ENCODE measurements around the gene COL16A1.
A peak's percentile ranks its signal among the peaks of the same experiment; 100 is the strongest.
"Not testable (repeated sequence)": the region's sequence is repeated elsewhere in the genome, so short reads cannot be mapped to it uniquely, and the experiment has no call there.

The COL16A1 gene

DNA sequence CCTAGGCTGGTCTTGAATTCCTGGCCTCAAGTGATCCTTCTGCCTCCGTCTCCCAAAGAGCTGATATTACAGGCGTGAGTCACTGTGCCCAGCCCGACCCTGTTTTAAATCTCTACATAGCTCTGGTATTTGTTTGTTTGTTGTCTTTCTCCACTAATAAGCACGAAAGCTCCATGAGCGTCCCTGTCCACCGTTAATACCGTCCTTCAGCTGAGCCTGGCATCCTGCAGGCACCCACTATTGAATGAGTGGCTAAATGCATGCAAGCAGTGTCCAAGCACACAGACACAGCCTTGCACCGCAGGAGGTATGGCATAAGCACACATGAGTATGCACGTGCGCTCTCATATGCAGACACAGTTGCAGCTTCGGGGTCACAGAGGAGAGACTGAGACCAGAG, 4.5 kb upstream of the COL16A1 start (continued):
- no peak for TF ChIP-seq GLI2 (tag by site-specific recombination; IDR thresholded peaks at IDR 0.05; ENCODE audit: borderline replicate concordance, low read depth)
- no peak for TF ChIP-seq ZNF324 (tag by site-specific recombination; IDR thresholded peaks at IDR 0.05)
- no peak for TF ChIP-seq BCL11B (tag by site-specific recombination; IDR thresholded peaks at IDR 0.05; ENCODE audit: low read depth)
- peak; percentile 65 for TF ChIP-seq ZIC2 (tag by site-specific recombination; IDR thresholded peaks at IDR 0.05)

DNA sequence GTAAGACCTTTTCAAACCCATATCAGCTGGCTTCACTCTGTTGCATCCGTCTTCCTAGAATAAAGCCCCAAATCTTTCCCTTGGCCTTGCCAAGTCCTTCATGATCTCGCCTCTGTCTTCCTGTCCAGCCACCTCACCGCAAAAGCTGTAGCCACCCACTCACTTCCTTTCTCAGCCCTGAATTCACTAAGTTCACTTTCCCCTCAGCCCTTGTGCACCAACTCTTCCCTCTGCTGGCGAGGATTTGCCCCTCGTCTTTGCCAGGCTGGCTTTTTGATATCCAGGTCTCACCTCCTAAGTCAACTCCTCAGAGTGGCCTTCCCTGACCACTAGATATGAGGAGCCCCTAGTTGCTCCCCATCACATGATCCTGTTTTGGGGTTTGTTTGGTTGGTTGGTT, 3.9 kb upstream of the COL16A1 start:
- H3K4me3 ChIP-seq (ENCODE audit: low read depth, low read length): no peak overlapping the region
- no peak overlapping the region for H3K27ac ChIP-seq (ENCODE audit: extremely low read depth, low read depth, low read length)
- H3K4me1 ChIP-seq (ENCODE audit: control insufficient read depth, insufficient read depth, low read length): no peaks in the 10 kb centered on the region
- TF ChIP-seq PRDM1 (tag by site-specific recombination; IDR thresholded peaks at IDR 0.05) (peak; percentile 83), ZFP41 (tag by site-specific recombination; IDR thresholded peaks at IDR 0.05; ENCODE audit: borderline replicate concordance) (no peak), BCL11A (tag by site-specific recombination; IDR thresholded peaks at IDR 0.05; ENCODE audit: low read depth) (no peak), ZFHX2 (tag by site-specific recombination; conservative IDR thresholded peaks at IDR 0.05) (peak; percentile 73), EGR2 (tag by site-specific recombination; IDR thresholded peaks at IDR 0.05; ENCODE audit: low read depth) (peak; percentile 69; the same call in 1 of the 2 replicates)
- TF ChIP-seq, protein P1, sequence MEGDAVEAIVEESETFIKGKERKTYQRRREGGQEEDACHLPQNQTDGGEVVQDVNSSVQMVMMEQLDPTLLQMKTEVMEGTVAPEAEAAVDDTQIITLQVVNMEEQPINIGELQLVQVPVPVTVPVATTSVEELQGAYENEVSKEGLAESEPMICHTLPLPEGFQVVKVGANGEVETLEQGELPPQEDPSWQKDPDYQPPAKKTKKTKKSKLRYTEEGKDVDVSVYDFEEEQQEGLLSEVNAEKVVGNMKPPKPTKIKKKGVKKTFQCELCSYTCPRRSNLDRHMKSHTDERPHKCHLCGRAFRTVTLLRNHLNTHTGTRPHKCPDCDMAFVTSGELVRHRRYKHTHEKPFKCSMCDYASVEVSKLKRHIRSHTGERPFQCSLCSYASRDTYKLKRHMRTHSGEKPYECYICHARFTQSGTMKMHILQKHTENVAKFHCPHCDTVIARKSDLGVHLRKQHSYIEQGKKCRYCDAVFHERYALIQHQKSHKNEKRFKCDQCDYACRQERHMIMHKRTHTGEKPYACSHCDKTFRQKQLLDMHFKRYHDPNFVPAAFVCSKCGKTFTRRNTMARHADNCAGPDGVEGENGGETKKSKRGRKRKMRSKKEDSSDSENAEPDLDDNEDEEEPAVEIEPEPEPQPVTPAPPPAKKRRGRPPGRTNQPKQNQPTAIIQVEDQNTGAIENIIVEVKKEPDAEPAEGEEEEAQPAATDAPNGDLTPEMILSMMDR (tag by site-specific recombination; IDR thresholded peaks at IDR 0.05): peak; percentile 62
- no peaks in the 10 kb centered on the region for H3K9me3 ChIP-seq (ENCODE audit: control insufficient read depth, insufficient read depth, low read depth, low read length)
- ChIA-PET CTCF (interaction anchor here (0.6 to 3.2 kb wide), 7 partner anchors 9 to 425 kb away, joined by 3 to 19 read pairs (median 4); no protein-coding TSS in a partner anchor), POLR2A (interaction anchor here (1.2 kb wide), 1 partner anchor 13 kb away, joined by 3 read pairs; no protein-coding TSS in a partner anchor)
- H3K36me3 ChIP-seq (ENCODE audit: control insufficient read depth in 2 of 2, insufficient read depth in 1 of 2, low read length in 2 of 2): no peaks in the 10 kb centered on the region

DNA sequence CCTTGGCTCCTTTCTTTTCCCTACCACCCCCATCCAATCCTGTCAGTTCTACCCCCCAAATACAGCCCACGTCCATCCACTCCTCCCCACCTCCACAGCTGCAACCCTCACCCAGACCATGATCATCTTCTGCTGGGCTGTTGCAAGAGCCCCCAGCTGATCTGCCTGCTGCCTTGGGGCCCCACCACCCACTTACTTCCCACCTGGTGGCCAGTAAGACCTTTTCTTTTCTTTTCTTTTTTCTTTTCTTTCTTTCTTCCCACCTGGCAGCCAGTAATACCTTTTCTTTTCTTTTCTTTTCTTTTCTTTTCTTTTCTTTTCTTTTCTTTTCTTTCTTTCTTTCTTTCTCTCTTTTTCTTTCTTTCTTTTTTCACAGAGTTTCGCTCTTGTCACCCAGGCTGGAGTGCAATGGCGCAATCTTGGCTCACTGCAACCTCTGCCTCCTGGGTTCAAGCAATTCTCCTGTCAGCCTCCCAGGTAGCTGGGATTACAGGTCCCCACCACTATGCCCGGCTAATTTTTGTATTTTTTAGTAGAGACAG, 3.3 kb upstream of the COL16A1 start:
- H3K36me3 ChIP-seq (ENCODE audit: control insufficient read depth in 2 of 2, insufficient read depth in 1 of 2, low read length in 2 of 2); H3K9me3 ChIP-seq (ENCODE audit: control insufficient read depth, insufficient read depth, low read depth, low read length); H3K4me3 ChIP-seq (ENCODE audit: low read depth, low read length); H3K27ac ChIP-seq (ENCODE audit: extremely low read depth, low read depth, low read length); H3K4me1 ChIP-seq (ENCODE audit: control insufficient read depth, insufficient read depth, low read length); POLR2A ChIA-PET: not testable (repeated sequence)
- TF ChIP-seq EGR2 (tag by site-specific recombination; IDR thresholded peaks at IDR 0.05; ENCODE audit: low read depth) (peak; percentile 95), ZFHX2 (tag by site-specific recombination; conservative IDR thresholded peaks at IDR 0.05) (peak; percentile 92), ZIC2 (tag by site-specific recombination; IDR thresholded peaks at IDR 0.05) (peak; percentile 62), PRDM1 (tag by site-specific recombination; IDR thresholded peaks at IDR 0.05) (peak; percentile 6; the same call in 1 of the 2 replicates), ZNF366 (tag by site-specific recombination; conservative IDR thresholded peaks at IDR 0.05) (peak; percentile 80)
- CTCF ChIA-PET: interaction anchor here (0.6 to 3.2 kb wide), 5 partner anchors 10 to 425 kb away, joined by 3 to 19 read pairs (median 8); no protein-coding TSS in a partner anchor

DNA sequence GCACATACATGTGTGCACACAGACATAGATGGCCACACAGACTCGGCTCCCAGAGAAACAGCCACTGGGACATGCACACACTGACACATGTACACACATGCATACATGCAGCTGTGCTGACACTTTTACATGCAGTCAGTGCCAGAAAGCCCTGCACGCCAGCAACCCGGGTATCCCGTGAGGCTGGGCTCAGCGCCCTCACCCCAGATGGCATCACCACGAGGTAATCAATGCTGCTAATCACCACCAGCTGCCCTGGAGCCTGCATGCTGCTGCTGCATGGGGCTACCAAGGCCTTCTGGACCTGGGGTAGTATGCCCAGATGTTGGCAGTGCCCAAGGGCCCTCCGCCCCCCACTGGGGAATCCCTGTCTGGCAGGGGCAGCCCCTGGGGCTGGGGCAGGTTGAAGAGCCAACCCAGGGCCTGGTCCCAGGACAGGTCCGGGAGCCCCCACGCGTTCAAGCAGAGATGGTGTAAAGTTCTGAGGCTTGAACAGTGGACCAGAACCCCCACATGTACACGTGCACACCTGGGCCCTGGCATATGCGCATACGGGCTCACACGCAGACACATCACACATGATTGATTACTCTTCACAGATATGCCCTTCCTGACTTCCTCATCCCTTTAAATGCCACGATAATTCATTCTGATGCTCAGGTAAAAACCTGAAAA, 2.7 kb upstream of the COL16A1 start:
- Histone ChIP-seq H3K4me1 (ENCODE audit: control insufficient read depth, insufficient read depth, low read length) (no peaks in the 10 kb centered on the region), H3K27ac (ENCODE audit: extremely low read depth, low read depth, low read length) (no peak overlapping the region), H3K36me3 (ENCODE audit: control insufficient read depth in 2 of 2, insufficient read depth in 1 of 2, low read length in 2 of 2) (no peaks in the 10 kb centered on the region), H3K9me3 (ENCODE audit: control insufficient read depth, insufficient read depth, low read depth, low read length) (no peaks in the 10 kb centered on the region), H3K4me3 (ENCODE audit: low read depth, low read length) (no peak overlapping the region)
- POLR2A ChIA-PET: no interaction called here
- CTCF ChIA-PET: interaction anchor here (0.8 to 3.2 kb wide), 3 partner anchors 10 to 41 kb away, joined by 3 to 19 read pairs (median 14); no protein-coding TSS in a partner anchor
- no peak for TF ChIP-seq ZNF266 (tag by site-specific recombination; IDR thresholded peaks at IDR 0.05; ENCODE audit: low read depth)
- no peak for TF ChIP-seq EGR2 (tag by site-specific recombination; IDR thresholded peaks at IDR 0.05; ENCODE audit: low read depth)
- no peak for TF ChIP-seq ZFP69B (tag by site-specific recombination; IDR thresholded peaks at IDR 0.05)
- TF ChIP-seq ZNF792 (tag by site-specific recombination; IDR thresholded peaks at IDR 0.05): no peak
- TF ChIP-seq, protein P2, sequence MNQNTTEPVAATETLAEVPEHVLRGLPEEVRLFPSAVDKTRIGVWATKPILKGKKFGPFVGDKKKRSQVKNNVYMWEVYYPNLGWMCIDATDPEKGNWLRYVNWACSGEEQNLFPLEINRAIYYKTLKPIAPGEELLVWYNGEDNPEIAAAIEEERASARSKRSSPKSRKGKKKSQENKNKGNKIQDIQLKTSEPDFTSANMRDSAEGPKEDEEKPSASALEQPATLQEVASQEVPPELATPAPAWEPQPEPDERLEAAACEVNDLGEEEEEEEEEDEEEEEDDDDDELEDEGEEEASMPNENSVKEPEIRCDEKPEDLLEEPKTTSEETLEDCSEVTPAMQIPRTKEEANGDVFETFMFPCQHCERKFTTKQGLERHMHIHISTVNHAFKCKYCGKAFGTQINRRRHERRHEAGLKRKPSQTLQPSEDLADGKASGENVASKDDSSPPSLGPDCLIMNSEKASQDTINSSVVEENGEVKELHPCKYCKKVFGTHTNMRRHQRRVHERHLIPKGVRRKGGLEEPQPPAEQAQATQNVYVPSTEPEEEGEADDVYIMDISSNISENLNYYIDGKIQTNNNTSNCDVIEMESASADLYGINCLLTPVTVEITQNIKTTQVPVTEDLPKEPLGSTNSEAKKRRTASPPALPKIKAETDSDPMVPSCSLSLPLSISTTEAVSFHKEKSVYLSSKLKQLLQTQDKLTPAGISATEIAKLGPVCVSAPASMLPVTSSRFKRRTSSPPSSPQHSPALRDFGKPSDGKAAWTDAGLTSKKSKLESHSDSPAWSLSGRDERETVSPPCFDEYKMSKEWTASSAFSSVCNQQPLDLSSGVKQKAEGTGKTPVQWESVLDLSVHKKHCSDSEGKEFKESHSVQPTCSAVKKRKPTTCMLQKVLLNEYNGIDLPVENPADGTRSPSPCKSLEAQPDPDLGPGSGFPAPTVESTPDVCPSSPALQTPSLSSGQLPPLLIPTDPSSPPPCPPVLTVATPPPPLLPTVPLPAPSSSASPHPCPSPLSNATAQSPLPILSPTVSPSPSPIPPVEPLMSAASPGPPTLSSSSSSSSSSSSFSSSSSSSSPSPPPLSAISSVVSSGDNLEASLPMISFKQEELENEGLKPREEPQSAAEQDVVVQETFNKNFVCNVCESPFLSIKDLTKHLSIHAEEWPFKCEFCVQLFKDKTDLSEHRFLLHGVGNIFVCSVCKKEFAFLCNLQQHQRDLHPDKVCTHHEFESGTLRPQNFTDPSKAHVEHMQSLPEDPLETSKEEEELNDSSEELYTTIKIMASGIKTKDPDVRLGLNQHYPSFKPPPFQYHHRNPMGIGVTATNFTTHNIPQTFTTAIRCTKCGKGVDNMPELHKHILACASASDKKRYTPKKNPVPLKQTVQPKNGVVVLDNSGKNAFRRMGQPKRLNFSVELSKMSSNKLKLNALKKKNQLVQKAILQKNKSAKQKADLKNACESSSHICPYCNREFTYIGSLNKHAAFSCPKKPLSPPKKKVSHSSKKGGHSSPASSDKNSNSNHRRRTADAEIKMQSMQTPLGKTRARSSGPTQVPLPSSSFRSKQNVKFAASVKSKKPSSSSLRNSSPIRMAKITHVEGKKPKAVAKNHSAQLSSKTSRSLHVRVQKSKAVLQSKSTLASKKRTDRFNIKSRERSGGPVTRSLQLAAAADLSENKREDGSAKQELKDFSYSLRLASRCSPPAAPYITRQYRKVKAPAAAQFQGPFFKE (tag by site-specific recombination; IDR thresholded peaks at IDR 0.05; ENCODE audit: borderline replicate concordance): no peak
- no peak for TF ChIP-seq ZNF529 (tag by site-specific recombination; IDR thresholded peaks at IDR 0.05; ENCODE audit: insufficient replicate concordance)
- TF ChIP-seq GLI2 (tag by site-specific recombination; IDR thresholded peaks at IDR 0.05; ENCODE audit: borderline replicate concordance, low read depth): no peak
- TF ChIP-seq ZNF157 (tag by site-specific recombination; IDR thresholded peaks at IDR 0.05): no peak
- TF ChIP-seq ZNF423 (tag by site-specific recombination; IDR thresholded peaks at IDR 0.05): no peak
- TF ChIP-seq SCRT1 (tag by site-specific recombination; IDR thresholded peaks at IDR 0.05; ENCODE audit: borderline replicate concordance): no peak
